NCI-H2171 (cell line): ENCODE measurements around the gene ZCCHC7.

Experiments
- DNase-seq: peaks from one replicate; lab custom pipeline; 2025; lab: John Stamatoyannopoulos, UW

ZCCHC7 gene

GRCh38 chr9:37339923-37340322 lies 219.5 kb downstream of the ZCCHC7 start:
- DNase-seq, result no peak

- no peak for DNase-seq
Measured at GRCh38 chr9:37340961-37341360, 220.6 kb downstream of the ZCCHC7 start.

DNA sequence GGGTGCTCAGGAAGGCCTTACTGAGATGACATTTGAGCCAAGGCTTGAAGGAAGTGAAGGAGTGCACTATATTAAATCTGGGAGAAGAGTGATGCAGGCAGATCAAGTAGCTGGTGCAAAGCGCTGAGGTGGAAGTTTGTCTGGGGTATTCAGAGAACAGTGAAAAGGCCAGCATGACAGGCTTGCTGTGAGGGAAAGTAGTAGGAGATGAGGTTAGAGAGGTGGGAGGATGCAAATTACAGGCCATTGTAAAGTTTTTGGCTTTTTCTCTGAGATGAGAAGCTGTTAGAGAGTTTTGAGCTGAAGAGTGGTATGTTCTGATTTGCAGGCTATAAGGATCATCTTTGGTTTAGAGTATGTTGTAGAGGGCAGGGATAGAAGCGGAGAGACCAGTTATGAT lies 221.3 kb downstream of the ZCCHC7 start:
- DNase-seq, result no peak

DNA sequence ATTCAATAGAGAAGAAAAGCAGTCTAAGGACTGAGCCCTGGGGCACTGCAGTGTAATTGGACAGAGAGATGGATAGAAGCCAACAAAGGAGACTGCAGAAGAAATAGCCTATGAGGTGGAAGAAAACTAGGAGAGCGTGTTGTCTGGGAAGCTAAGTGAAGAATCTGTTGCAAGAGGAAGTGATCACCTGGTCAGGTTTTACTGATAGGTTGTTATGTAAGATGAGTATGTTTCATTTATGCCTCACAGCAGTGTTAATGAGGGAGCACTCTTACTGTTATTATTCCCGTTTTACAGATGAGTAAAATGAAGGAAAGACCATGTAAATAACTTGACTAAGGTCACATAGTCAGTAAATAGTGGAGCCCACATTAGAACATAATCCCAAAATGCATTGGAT lies 222.1 kb downstream of the ZCCHC7 start:
- DNase-seq, result no peak

- no peak for DNase-seq
Measured at GRCh38 chr9:37342895-37343294, 222.5 kb downstream of the ZCCHC7 start.

GRCh38 chr9:37343724-37344123 lies 223.3 kb downstream of the ZCCHC7 start:
- no peak for DNase-seq

DNA sequence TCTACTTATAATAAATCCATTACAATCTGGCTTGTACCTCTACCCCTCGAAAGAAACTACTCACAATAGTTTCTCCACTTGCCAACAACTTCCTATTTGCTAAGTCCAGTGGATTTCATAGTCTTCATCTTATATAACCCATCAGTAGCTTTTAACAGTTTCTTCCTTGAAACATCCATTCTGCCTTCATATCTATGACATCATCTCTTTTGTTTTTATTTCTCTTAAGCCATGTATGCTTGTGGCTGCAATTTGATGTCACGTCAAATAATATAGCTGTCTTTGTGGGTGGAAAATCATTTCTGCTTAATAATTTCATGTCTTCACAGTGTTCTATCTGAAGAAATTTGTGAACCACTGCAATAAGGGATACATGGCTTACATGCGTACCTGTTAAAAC lies 224.7 kb downstream of the ZCCHC7 start:
- no peak for DNase-seq

DNA sequence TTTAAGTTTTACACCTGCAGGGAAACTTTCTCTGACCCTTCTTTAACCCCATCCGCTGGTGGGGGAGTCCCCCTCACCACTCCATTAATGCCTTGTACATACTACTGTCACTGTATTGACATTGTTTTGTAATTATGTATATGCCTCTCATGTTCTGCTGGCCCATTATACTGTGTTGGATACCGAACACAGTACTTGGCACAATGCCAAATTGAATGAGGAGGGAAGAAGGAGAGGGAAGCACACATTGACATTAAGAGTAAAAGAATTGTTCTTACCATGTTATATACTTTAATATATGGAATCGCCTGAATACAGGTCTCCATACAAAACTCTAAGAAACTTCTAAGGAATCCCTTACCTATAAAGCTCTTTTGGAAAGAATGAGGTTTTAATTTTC lies 228.5 kb downstream of the ZCCHC7 start:
- no peak for DNase-seq

DNA sequence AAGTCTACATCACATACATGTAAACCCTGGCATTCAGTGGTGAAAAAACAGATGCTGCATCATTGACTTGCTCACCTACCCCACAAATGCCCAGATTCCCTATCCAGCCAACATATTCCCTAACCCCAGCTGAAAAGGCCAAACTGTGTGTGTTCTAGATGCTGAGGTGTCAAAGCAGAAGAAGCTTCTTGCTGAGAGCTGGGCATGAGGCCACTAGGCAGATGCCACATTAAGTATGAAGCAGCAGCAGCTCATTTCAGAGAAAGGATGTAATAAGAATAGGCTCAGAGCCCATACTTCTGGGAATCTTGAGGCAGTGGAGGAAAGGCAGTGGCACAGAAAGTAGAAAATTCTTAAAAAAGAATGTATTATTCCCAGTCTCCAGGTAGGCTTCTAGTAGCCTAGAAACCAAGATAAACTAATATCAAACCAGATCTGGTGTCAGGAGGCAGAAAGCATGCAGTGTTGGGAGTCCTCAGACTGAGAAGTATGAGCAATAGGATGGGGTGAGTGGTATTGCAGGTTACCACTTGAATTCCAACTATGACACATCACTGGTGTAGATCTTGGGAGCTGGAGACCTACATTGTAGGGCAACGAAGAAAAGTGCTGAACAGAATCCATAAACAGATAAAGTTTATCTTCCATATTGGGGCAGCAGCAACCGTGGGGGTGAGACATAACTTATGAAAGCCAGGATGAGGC lies 230.3 kb downstream of the ZCCHC7 start:
- DNase-seq, result no peak

DNA sequence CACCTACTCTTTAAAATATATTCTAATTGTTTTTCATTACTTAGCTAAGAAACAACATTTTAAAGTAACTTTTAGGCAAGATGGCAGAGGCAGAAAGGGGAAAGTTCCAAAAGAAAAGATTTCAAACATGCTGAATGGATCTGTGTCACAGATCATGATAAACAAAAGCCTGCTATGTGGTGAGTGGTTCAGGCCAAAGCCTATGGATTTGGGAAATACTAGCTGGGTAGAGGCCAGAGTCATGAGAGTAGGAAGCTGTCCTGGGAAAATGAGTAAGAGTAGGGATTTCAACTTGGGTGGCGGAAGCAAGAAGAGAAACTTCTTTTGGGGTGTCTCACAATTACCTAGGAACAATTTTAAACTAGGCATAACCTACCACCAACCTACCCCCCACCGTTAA lies 233.4 kb downstream of the ZCCHC7 start:
- no peak for DNase-seq

GRCh38 chr9:37362430-37362829 lies 242.1 kb downstream of the ZCCHC7 start:
- DNase-seq, result no peak

- no peak for DNase-seq
Measured at GRCh38 chr9:37363124-37363523, 242.8 kb downstream of the ZCCHC7 start.

DNA sequence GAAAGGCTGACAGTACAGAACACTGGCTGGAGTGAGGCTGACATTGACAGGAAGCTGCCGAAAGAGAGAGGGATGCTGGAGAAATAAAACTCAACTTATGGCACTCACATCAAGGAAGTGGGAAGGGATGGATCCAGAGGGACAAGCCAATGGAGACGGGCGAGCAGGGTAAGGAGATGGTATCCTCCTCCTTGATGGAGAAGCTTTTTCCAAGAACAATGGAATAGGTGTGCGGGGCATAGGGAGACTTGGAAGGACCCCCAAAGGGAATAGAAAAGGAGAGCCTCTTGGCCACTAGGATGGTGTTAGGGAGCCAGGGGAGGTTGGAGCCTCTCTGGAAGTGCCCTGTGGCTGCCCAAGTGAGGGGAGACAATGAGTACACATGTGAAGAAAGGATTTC lies 243.8 kb downstream of the ZCCHC7 start:
- no peak for DNase-seq

GRCh38 chr9:37364751-37365360 lies 244.5 kb downstream of the ZCCHC7 start:
- no peak for DNase-seq

DNA sequence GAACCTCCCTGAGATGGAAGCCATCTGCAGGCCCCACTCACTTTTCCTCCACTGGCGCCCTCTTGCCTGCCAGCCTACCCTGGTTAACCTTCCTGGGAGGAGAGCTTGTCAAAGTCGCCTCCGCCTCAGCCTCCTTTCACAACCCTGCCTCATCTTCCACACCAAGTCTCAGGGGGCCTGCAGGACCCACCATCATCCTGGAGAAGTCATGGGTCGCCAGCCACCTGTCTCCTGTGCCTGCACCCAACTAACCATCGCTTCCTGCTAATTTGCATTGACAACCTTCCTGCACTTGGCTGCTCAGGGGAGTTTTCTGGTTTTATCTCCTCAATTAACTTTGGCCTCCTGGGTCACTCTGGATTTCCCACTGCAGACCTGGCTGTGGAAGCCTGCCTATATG lies 249.3 kb downstream of the ZCCHC7 start:
- DNase-seq, result no peak

DNA sequence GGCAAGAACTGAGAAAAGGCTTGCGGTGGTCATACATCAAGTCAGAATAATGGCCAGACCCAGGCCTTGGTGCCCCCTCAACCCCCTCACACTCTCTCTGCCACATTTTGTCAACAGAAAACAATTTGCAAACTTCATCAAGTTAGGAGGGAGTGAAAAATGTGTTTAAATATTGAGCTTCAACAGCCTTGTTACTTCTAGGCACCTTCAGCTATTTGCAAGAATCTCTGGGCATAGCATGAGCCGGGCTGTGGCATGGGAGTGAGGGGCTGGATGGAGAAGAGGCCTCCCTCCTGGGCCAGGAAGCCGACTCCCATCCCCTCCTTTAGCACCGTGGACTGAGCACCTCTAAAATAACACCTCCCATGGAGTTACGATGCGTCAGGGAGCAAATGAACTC lies 249.9 kb downstream of the ZCCHC7 start:
- no peak for DNase-seq

DNA sequence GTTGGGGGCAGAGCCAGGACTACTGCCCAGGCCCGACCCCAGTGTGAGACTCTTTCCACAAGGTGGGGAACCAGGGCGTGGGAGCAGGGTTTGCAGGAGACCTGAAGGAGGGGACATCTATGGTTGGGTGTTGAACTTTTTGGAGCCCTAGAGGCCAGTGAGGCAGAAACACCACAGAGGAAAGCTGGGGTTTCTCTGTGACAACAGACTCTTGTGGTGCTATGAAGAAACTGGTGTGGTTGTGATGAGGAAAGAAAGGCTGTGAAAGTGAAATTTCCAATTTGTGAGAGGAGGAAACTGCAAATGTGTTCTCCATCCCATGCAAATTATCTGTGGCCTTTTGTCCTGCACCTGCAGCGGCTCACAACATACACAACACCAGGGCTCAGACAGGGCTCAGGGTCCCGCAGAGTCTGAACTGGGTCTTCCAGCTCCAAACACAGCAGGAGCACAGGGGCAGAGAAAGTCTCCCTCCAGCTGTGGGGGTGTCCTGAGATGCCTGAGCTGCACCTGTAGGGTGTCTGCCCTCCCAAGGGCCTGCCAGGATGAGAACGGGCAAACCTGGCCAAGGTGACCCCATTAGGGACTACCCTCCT lies 250.7 kb downstream of the ZCCHC7 start:
- DNase-seq, result no peak

DNA sequence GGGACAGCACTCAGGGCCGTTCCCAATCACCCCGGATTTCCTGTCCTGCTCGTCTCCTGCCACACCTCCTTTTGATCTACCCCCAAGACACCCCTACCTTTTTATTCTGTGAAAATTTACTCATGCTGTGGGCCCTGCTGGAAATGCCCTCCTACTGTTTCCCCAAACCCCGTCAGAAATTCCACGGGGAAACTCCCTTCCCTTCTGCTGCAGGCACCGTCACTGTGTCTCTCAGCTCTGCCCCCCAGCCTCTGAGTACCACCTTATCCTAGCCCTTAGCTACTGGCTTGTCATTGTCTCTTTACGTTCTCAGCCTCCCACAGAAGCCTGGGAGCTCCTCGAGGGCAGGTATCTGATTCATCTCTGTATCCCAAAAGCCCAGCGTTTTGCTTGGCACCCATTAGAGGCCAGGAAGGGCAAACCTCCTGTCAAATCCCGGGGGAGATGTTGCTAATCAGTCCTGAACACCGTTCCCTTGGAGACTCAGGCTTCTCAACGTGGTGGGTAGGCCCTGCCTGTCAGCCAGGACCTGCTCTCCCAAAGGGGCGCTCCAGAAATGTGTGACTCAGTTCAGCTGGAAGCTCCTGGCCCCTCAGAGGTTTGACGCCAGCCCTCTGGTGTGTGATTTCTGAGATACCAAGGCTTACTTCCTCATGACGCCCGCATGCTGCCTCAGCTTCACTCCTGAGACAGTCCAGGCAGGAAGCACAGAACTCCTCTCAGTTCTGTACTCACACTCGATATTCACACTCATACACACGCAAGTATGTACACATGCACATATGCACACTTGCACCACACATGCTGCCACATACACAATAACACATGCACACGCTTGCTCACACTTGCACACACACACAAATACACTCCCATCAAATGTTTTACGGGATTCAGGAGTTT lies 251.4 kb downstream of the ZCCHC7 start:
- DNase-seq, result no peak

DNA sequence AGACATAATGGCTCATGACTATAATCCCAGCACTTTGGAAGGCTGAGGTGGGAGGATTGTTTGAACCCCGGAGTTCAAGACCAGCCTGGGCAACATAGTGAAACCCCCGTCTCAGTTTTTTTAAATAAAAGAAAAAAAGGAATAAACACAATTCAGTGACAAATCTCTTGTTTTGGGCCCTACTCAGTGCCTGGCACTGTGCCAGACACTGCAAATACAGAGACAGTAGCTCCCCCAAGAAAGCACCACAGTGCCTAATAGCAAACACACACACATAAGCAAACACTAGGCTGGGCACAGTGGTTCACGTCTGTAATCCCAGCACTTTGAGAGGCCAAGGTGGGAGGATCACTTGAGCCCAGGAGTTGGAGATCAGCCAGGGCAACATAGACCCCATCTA lies 252.5 kb downstream of the ZCCHC7 start:
- DNase-seq, result no peak

DNA sequence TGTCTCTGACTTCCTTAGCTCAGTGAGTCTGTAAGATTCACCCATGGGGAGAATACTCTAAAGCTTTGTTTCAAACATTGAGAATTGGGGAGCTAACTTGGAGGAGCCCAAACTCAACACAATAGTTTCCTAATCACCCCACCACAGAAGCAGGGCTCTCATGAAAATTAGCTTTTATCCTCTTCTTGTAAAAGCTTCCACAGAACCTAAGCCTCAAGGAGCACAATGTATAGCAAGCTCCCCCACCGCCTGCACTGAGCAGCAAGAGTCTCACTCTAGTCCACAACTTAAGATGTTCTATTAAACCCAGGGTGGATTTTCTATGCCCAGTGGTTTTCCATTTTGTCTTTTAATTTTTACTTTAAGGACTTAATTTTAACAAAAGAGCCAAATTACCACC lies 253.2 kb downstream of the ZCCHC7 start:
- DNase-seq, result no peak

- DNase-seq, result no peak
Measured at GRCh38 chr9:37374892-37375291, 254.5 kb downstream of the ZCCHC7 start.
